ENCODE results near the gene PSME2. TPM values are rescaled to one million over a fixed set of nuclear protein-coding genes. Genes with fewer than 3 reads are reported as not detected.
A peak's percentile ranks its signal among the peaks of the same experiment; 100 is the strongest.

The PSME2 gene
- total and polyA plus RNA-seq, 2 of the 13 experiments (the other 11 are each of a cell fraction or from before 2014, with no cell fraction given), result 332 to 716 TPM

DNA sequence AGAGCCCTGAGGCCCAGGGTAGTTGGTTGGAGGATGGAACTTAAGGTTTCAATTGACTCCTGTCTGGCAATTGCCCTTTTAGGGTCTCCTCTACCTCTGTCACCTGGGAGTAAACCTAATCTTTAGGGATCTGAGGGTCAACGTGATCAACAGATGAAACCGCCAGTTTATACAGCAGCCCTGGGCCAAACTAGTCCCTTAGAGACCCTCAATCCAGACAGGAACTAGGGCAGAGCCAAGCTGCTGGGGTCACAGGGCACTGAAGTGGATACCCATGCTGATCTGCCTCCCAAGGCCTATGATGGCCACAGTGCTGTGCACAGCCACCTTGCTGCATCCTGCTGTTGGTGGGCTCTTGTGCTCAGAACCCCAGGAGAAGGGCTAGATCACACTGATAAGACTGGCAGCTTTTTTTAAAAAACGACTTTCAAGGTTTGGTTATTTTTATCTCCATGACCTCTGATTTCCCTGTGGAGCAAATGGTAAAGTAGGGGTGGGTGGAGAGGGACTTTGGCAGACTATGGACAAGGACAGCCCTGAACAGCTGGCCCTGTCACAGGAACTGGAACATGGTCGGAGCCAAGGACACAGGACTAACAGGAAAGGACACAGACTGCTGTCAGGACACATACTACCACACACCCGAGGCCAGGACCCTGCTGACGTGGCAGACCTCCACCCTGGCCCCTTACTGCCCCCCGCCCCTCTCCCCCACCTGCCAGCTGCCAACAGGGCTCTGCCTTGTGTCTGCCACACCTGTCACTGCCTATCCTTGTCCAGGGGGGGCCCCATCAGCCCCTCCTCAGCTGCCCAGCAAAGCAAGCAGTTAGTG is 15.5 kb downstream of the PSME2 start (continued):
- TF ChIP-seq, protein P1, sequence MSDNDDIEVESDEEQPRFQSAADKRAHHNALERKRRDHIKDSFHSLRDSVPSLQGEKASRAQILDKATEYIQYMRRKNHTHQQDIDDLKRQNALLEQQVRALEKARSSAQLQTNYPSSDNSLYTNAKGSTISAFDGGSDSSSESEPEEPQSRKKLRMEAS (IDR thresholded peaks at IDR 0.05), result no peak
- TF ChIP-seq RXRA (CRISPR knock-in tag; IDR thresholded peaks at IDR 0.05) (peak; percentile 48), ZNF678 (CRISPR knock-in tag; IDR thresholded peaks at IDR 0.05) (no peak), SP1 (IDR thresholded peaks at IDR 0.05) (no peak), SP1 (CRISPR knock-in tag; IDR thresholded peaks at IDR 0.05) (no peak), KDM4B (CRISPR knock-in tag; IDR thresholded peaks at IDR 0.05) (peak; percentile 93), GATA4 (IDR thresholded peaks at IDR 0.05; ENCODE audit: borderline replicate concordance, low read depth) (no peak), ZNF615 (CRISPR knock-in tag; IDR thresholded peaks at IDR 0.05; ENCODE audit: borderline replicate concordance) (no peak), HHEX (CRISPR knock-in tag; IDR thresholded peaks at IDR 0.05) (no peak), MTF2 (CRISPR knock-in tag; IDR thresholded peaks at IDR 0.05; ENCODE audit: borderline replicate concordance) (no peak; the same call in 1 of the 2 replicates), ZNF567 (CRISPR knock-in tag; IDR thresholded peaks at IDR 0.05; ENCODE audit: borderline replicate concordance) (peak; percentile 40; the same call in 1 of the 2 replicates), MTERF4 (CRISPR knock-in tag; IDR thresholded peaks at IDR 0.05) (0 out of 2 replicates have a peak, but pooled peaks have one; percentile 37), LCORL (IDR thresholded peaks at IDR 0.05) (no peak), LCORL (CRISPR knock-in tag; IDR thresholded peaks at IDR 0.05) (peak; percentile 82), ZNF614 (CRISPR knock-in tag; IDR thresholded peaks at IDR 0.05; ENCODE audit: borderline replicate concordance) (peak; percentile 72; the same call in 1 of the 2 replicates), ZNF280B (CRISPR knock-in tag; IDR thresholded peaks at IDR 0.05; ENCODE audit: borderline replicate concordance) (peak; percentile 69; the same call in 1 of the 2 replicates), ELF3 (CRISPR knock-in tag; IDR thresholded peaks at IDR 0.05) (peak; percentile 71; the same call in 1 of the 2 replicates), MLX (CRISPR knock-in tag; IDR thresholded peaks at IDR 0.05) (peak; percentile 14; the same call in 1 of the 2 replicates), CENPT (CRISPR knock-in tag; IDR thresholded peaks at IDR 0.05; ENCODE audit: low read depth) (peak; percentile 52; the same call in 1 of the 2 replicates), ZNF3 (CRISPR knock-in tag; IDR thresholded peaks at IDR 0.05) (no peak), TRAFD1 (CRISPR knock-in tag; IDR thresholded peaks at IDR 0.05; ENCODE audit: borderline replicate concordance) (peak; percentile 84; the same call in 1 of the 2 replicates), CBX2 (IDR thresholded peaks at IDR 0.05; ENCODE audit: low read depth, low read length) (no peak), CBX2 (CRISPR knock-in tag; IDR thresholded peaks at IDR 0.05; ENCODE audit: low read depth) (peak; percentile 58; the same call in 1 of the 2 replicates), ZNF546 (CRISPR knock-in tag; conservative IDR thresholded peaks at IDR 0.05) (0 out of 2 replicates have a peak, but pooled peaks have one; percentile 48)
- TF ChIP-seq, protein P2, sequence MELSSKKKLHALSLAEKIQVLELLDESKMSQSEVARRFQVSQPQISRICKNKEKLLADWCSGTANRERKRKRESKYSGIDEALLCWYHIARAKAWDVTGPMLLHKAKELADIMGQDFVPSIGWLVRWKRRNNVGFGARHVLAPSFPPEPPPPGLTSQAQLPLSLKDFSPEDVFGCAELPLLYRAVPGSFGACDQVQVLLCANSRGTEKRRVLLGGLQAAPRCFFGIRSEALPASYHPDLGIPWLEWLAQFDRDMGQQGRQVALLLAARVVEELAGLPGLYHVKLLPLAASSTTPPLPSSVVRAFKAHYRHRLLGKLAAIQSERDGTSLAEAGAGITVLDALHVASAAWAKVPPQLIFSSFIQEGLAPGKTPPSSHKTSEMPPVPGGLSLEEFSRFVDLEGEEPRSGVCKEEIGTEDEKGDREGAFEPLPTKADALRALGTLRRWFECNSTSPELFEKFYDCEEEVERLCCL (CRISPR knock-in tag; IDR thresholded peaks at IDR 0.05; ENCODE audit: borderline replicate concordance), result no peak
